Mucosa of descending colon (tissue), 3 donors: ENCODE data around the gene ZSCAN20. TPM values are rescaled to one million over a fixed set of nuclear protein-coding genes. Genes with fewer than 3 reads are reported as not detected.

Experiments used
- ATAC-seq: fragments of 200-7000 bp; cut with Tn5 transposase; one replicate; pipeline ENCODE4 v1.9.1; 2020; ENCODE audit warnings: mild to moderate bottlenecking, moderate library complexity
- DNase-seq, 3 donors: peaks; one replicate each; pipeline ENCODE4 v3.0.0-alpha.2; 2020
- H3K36me3 ChIP-seq: fragments of 200-600 bp; one replicate; pipeline ENCODE4 v1.8.0; 2021; ENCODE audit warnings: low read depth, mild to moderate bottlenecking
- H3K4me1 ChIP-seq: fragments of 200-600 bp; one replicate; pipeline ENCODE4 v1.8.0; 2021; ENCODE audit warnings: low read depth, mild to moderate bottlenecking
- H3K4me3 ChIP-seq: fragments of 200-600 bp; one replicate; pipeline ENCODE4 v1.8.0; 2021; ENCODE audit warnings: mild to moderate bottlenecking
- H3K9me3 ChIP-seq: fragments of 200-600 bp; one replicate; pipeline ENCODE4 v1.8.0; 2021; ENCODE audit warnings: mild to moderate bottlenecking
- intact Hi-C, 2 donors: fragments of 100-400 bp; cut with DNase I in 1 of 2; cut with micrococcal nuclease in 1 of 2; formaldehyde crosslinking; loops; one replicate each; pipeline versions ENCODE4 v1.11.0 to v1.11.1; 2022; cut with DNase I, micrococcal nuclease
- total RNA-seq, 3 donors: library from RNA; stranded (reverse); fragmentation: NEBNext Ultra II Directional in 2 of 3; extraction: Animal tissue kit (Norgen Biotek cat#: 25700) in 2 of 3; gene quantifications; one replicate each; pipeline versions ENCODE4 v1.2.1 to v1.2.4, GENCODE V29; 2021 to 2023
- TF ChIP-seq, protein P1 (sequence below): fragments of 200-600 bp; IDR thresholded peaks from one replicate; pipeline ENCODE4 v1.8.0; 2022; ENCODE audit warnings: antibody characterized with exemption, mild to moderate bottlenecking
- donor health status: DM: no; HTN: no; CAD: no; lungs with moderate emphysema.
- donor health status: DM: no; HTN: no; CAD: no.
- donor health status: DM: no; HTN: yes; CAD: no.

Gene ZSCAN20
- total RNA-seq, 3 donors from 2014 or later: 4.3 to 8.8 (median 5.7) TPM

DNA sequence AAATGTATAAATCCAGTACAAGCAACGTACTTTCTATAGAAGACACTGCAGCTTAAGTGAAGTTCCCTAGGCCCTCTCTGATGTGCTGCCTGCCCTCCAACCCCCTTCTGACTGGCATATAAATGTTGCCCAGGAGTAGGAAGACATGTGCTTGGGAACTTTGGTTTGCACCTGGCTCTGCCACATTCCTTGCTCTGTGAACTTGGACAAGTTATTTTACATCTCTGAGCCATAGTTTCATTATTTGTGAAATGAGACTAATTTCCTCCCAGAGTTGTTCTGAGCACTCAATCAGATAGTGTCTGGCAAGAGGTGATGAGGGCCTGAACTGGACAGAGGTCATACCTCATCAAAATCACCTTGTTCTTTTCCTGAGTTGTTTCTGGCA is 38.1 kb upstream of the ZSCAN20 start:
- TF ChIP-seq, protein P1, sequence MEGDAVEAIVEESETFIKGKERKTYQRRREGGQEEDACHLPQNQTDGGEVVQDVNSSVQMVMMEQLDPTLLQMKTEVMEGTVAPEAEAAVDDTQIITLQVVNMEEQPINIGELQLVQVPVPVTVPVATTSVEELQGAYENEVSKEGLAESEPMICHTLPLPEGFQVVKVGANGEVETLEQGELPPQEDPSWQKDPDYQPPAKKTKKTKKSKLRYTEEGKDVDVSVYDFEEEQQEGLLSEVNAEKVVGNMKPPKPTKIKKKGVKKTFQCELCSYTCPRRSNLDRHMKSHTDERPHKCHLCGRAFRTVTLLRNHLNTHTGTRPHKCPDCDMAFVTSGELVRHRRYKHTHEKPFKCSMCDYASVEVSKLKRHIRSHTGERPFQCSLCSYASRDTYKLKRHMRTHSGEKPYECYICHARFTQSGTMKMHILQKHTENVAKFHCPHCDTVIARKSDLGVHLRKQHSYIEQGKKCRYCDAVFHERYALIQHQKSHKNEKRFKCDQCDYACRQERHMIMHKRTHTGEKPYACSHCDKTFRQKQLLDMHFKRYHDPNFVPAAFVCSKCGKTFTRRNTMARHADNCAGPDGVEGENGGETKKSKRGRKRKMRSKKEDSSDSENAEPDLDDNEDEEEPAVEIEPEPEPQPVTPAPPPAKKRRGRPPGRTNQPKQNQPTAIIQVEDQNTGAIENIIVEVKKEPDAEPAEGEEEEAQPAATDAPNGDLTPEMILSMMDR: no peak
- Histone ChIP-seq H3K4me1 (peaks cover 5% of the 10 kb centered on the region), H3K9me3 (no peaks in the 10 kb centered on the region), H3K36me3 (no peaks in the 10 kb centered on the region), H3K4me3 (no peak overlapping the region)
- ATAC-seq (no peak), DNase-seq (no peak)
- intact Hi-C loops: no loop called here

DNA sequence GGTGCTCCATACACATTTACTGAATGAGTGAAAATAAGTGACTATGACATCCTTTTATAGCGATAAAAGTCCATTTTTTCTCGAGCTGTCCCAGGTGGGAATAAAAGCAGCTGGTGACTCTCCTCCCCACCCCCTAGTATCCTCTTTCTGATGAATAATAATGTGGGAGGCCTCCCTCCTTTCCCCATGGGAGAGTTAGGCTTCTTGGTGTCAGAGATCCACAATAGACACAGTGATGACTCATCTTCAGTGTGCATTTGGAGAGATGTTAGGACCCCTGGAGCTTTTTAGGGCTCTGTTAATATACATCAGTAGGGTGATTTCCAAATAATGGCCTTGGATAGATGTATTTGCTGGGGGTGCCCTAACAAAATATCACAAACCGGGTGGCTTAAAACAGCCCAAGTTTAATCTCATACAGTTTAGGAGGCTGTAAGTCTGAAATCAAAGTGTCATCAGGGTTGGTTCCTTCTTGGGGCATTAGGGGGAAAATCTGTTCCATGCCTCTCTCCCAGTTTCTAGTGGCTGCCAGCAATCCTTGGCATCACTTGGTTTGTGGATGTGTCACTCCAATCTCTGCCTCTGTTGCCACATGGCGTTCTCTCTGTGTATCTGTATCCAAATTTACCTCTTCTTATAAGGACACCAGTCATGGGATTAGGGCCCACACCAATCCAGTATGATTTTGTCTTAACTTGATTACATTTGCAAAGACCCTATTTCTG is 37.2 kb upstream of the ZSCAN20 start:
- no peak for ATAC-seq
- Histone ChIP-seq H3K9me3 (no peaks in the 10 kb centered on the region), H3K4me3 (no peak overlapping the region), H3K36me3 (no peaks in the 10 kb centered on the region), H3K4me1 (peaks cover 5% of the 10 kb centered on the region)
- intact Hi-C loops: no loop called here
- no peak for DNase-seq
- TF ChIP-seq, protein P1: no peak

DNA sequence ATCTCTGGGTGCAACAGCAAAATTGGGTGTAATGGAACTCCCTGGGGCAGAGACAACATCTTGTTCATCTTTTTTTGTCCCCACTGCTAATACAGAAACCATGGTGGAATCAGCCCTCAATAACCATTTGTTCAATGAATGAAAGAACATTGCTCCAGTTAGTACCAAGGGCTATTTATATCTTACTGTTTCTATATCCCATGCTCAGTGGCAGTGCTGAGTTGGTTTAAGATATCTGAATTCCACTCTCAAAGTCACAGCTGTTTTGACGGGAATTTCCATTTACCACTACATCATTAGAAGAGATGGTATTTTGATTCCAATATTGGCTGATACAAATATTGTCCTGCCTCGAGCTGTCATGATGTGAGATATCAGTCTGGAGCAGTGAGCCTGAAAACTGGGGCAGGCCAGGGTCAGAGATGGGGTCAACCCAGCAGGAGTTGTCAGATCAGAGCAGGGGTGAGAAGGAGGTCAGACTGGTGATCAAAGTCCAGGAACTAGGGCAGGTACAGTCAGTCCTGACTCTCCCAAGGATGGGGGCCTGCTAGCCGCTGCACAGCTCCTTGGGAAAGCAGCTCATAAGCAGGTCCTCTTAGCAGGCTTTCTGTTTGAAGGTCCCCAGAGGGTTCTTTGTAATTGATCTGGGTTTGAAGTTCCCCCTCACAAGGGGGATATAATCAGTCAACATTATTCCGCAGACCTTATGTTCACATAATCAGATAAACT is 35.7 kb upstream of the ZSCAN20 start:
- ATAC-seq: no peak

DNA sequence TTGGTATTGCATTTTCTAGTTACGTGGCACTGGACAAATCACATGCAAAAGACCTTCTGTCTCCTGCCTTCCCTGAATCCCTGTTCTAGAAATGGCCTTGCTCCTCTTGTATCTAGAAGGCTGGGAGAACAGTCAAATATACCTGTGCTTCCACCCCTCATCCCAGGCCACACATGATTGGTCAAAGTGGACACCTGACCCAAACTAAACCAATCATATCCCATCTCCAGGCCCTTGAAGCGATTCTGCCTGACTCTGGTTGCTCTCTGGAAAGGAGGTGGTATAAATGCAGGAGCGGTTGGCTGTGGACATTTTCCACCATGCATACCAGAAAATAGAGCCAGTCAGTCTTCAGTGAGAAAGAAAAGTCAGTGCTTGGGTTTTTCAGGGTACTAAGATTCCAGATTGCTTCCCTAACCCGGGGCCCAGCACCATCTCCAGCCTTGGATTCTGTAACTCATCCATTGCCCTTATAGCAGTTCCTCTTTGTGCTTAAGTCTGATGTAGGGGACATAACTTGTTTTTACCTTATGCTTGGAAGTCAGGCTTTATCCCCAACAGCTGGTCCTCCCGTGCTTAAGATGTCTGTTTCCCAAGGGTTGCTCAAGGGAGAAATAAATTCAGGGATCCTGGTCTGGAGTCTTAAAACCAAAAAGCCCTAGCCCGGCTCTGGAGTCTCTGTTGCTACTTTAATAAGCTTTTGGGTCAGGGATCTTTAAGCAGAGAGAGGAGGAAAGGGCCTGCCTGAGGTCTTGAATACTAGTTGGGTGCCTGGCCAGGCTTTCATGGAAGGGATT is 33.9 kb upstream of the ZSCAN20 start:
- Histone ChIP-seq H3K9me3 (no peaks in the 10 kb centered on the region), H3K36me3 (no peaks in the 10 kb centered on the region), H3K4me1 (no peaks in the 10 kb centered on the region), H3K4me3 (no peak overlapping the region)
- TF ChIP-seq, protein P1: no peak
- intact Hi-C loops: no loop called here
- DNase-seq: no peak
- ATAC-seq: no peak

More for the DNA sequence above, 35.7 kb upstream of the ZSCAN20 start:
- Histone ChIP-seq H3K4me3 (no peak overlapping the region), H3K9me3 (no peaks in the 10 kb centered on the region), H3K4me1 (peaks cover 5% of the 10 kb centered on the region), H3K36me3 (no peaks in the 10 kb centered on the region)
- TF ChIP-seq, protein P1: no peak
- DNase-seq: no peak
- intact Hi-C loops: no loop called here

DNA sequence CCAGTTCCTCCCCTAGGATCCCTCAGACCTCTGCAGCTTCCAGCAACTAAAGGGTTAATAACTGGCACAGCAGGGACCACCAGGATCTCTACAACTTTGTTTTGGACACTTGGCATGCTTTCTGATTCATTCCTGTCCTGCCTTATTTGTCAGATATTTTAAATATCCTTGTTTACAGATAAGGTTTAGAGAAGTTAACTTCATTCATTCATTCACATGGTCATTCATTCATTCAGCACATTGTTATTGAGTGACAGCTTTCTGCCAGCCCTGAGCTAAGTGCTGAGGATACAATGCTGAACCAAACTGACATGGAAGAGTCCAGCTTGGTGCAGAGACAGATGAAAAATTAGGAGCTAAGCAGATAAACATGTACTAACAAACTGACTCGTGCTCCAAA is 32.8 kb upstream of the ZSCAN20 start:
- ATAC-seq: no peak
- intact Hi-C loops: no loop called here
- no peaks in the 10 kb centered on the region for H3K36me3 ChIP-seq

More for the DNA sequence above, 32.8 kb upstream of the ZSCAN20 start:
- Histone ChIP-seq H3K4me1 (no peaks in the 10 kb centered on the region), H3K4me3 (no peak overlapping the region), H3K9me3 (no peaks in the 10 kb centered on the region)
- DNase-seq: no peak
- TF ChIP-seq, protein P1: no peak
